Esophagus muscularis mucosa (tissue), 3 donors: Measurements from ENCODE around the gene TEKTIP1.

Source experiments
- CTCF ChIP-seq, 3 experiments: fragments of 200-600 bp in 2 of 3; fragments of 450-650 bp in 1 of 3; sonication (generic) in 2 of 3; IDR thresholded peaks; one replicate each; pipeline ENCODE4 v1.5.1; 2017 to 2019; ENCODE audit warnings: antibody characterized with exemption in 3 of 3, mild to moderate bottlenecking in 2 of 3, moderate library complexity in 1 of 3
- POLR2A ChIP-seq: fragments of 450-650 bp; IDR thresholded peaks from one replicate; pipeline ENCODE4 v1.6.1; 2017; ENCODE audit warnings: antibody characterized with exemption, moderate library complexity, mild to moderate bottlenecking, low read depth
- POLR2AphosphoS5 ChIP-seq, 2 donors: sonication (generic); formaldehyde crosslinking; IDR thresholded peaks; one replicate each; pipeline ENCODE4 v1.6.1; 2017; ENCODE audit warnings: antibody characterized with exemption in 2 of 2

GRCh38 chr19:3547301-3547731 lies 8.3 kb downstream of the TEKTIP1 start:
- TF ChIP-seq CTCF (IDR thresholded peaks at IDR 0.05): peak; percentile 29 to 62 (median 32)
- TF ChIP-seq POLR2AphosphoS5 (IDR thresholded peaks at IDR 0.05): no peak
- TF ChIP-seq POLR2A: no peak
